Measurements from ENCODE around the gene EFCAB10.
A peak's percentile ranks its signal among the peaks of the same experiment; 100 is the strongest.
"Not testable (repeated sequence)": the region's sequence is repeated elsewhere in the genome, so short reads cannot be mapped to it uniquely, and the experiment has no call there.

Gene EFCAB10

DNA sequence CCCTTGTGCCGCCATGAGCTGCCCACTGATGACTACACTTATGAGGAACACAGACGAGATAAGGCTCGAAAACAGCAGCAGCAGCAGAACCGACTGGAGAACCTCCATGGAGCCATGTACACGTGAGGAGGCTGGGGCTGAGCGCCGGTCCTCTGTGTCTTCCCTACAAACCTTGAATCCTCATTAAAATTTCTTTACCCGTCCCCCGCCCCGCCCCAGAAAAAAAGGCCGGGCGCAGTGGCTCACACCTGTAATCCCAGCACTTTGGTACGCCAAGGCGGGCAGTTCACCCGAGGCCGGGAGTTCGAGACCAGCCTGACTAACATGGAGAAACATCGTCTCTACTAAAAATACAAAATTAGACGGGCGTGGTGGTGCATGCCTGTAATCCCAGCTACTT, 50.7 kb downstream of the EFCAB10 start:
- no peak for DNase-seq (ENCODE audit: low spot score)

DNA sequence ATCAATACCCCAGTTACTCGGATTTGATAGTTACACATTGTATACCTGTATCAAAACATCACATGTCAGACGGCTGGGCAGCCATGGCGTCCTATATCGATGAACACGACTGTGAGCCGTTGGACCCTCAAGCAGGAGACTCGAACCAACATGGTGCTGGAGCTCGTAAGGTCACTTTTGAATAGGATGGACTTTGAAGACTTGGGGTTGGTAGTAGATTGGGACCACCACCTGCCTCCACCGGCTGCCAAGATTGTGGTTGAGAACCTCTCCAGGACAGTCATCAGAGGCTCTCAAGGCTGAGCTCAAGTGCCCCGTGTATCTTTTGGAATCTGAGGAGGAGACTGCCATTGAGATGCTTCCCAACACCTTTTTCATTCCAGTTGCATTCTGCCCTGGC, 51.2 kb downstream of the EFCAB10 start:
- no peak for DNase-seq (ENCODE audit: low spot score)

DNA sequence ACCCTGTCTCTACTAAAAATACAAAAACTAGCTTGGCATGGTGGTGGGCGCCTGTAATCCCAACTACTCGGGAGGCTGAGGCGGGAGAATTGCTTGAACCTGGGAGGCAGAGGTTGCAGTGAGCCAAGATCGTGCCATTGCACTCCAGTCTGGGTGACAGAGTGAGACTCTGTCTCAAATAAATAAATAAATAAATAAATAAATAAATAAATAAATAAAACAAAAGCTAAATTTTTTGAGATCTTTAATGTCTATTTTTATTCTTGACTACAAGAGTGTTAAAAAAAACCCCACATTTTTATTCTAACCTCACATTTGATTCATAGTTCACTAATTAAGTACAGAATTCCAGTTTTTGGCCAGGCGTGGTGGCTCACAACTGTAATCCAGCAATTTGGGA, 53.6 kb downstream of the EFCAB10 start:
- DNase-seq (ENCODE audit: low spot score), result not testable (repeated sequence)

DNA sequence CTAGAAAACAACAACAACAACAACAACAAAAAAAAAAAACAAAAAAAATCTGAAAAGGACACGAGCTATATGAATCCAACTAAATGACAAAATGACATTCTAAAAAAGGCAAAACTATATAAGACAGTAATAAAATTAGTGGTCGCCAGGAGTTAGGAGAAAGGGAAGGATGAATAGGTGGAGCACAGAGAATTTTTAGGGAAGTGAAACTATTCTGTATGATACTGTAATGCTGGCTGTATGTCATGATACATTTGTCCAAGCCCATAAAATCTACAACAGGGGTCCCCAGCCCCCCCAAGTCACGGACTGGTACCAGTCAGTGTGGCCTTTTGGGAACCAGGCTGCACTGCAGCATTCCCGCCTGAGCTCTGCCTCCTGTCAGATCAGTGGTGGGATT, 56.5 kb downstream of the EFCAB10 start:
- DNase-seq (ENCODE audit: low spot score), result no peak

DNA sequence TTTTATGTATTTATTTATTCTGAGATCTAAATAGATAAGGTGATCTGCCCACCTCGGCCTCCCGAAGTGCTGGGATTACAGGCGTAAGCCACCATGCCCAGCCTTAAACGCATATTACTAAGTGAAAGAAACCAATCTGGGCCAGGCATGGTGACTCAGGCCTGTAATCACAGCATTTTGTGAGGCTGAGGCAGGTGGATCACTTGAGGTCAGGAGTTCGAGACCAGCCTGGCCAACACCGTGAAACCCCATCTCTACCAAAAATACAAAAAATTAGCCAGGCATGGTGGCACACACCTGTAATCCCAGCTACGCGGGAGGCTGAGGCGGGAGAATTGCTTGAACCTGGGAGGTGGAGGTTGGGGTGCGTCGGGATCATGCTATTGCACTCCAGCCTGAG, 56.9 kb downstream of the EFCAB10 start:
- DNase-seq (ENCODE audit: low spot score), result not testable (repeated sequence)

DNA sequence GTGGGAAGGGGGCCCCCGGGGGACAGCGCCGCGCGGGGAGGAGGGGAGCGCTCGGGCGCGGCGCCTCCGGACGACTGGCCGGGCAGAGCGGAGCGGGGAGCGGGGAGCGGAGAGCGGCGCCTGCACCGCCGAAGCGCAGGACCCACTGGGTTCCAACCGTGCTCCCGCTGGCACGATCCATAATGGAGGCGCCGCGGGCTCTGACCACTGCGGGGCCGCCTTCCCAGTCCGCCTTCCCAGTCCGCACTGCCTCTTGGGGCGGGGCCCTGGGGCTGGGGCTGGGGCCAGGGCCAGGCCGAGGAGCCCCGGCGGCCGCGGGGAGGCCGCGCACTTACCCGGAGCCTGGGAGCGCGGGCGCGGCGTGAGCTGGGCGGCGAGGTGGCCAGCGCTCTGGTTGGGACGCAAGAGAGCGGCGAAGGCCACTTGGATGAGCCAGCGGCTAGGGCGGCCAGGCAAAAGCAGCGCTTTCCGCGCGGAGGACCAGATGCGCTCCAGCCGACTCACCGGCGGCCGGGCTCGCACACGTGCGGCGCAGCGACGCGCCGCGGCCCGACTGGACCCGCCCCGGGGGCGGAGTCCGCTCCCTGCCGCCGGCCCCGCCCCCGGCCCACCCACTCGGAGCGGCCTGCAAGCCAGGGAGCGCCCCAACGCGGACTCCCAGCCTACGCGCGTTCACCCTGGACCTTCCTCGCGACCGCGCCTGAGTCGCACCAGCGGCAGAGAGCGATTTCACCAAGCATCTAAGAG, 59.4 kb downstream of the EFCAB10 start, which contains the start of gene PUS7:
Gene PUS7, minus strand, starts transcription at position 555 of the 747 bp plus-strand sequence. CDS start 13,759 bp downstream, outside the sequence.
- DNase-seq (ENCODE audit: low spot score), result peak; percentile 92

DNA sequence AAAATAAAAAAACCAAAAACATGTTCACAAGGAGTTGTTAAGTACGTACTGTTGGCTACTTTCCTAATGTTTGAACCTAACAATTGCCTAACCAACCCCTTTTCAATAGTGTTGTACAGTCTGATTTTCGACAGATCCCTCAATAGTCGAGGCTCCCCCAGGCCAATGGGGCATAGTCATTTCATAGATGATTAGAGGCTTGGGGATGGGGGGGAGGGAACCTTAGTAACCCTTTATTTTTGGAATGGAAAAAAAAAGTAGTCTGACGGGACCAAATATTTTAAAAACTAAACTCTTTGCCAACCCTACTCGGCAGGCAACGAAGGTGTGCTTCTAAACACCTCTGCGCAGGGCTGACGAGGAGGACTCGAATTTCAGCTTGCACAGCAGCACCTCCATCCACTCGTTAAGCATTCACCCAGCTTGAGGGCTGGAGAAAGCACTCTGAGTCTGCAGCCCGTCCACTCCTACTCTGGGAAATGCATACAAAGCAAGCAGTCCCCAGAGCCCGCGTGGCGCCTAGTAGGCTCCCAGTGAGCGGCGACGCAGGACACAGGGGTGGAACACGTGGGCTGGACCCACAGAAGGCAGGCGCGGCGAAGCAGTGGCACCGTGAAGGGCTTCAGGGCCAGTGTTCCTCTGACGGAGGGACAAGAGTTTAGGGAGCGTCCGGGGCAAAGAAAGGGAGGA, 60.1 kb downstream of the EFCAB10 start:
- DNase-seq (ENCODE audit: low spot score), result peak; percentile 74

DNA sequence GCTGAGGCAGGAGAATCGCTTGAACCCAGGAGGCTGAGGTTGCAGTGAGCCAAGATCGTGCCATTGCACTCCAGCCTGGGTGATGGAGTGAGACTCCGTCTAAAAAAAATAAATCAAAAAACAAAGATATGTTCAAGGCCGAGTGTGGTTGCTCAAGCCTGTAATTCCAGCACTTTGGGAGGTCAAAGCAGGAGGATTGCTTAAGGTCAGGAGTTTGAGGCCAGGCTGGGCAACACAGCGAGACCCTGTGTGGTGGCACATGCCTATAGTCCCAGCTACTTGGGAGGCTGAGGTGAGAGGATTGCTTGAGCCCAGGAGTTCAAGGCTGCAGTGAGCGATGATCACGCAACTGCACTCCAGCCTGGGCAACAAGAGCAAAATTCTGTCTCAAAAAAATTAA, 60.7 kb downstream of the EFCAB10 start:
- DNase-seq (ENCODE audit: low spot score), result not testable (repeated sequence)

DNA sequence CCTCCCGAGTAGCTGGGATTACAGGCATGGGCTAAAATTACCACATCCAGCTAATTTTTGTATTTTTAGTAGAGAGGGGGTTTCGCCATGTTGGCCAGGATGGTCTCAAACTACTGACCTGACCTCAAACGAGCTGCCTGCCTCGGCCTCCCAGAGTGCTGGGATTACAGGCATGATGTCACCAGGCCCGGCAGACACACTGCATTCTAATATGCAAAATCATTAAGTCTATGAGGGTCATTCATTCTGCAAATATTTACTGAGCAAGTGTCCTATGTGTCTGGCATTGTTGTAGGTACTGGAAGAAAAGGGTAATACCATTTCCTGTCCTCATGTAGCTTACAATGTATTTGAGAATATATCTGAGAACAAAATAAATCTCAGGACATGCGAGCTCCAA, 61.9 kb downstream of the EFCAB10 start:
- DNase-seq (ENCODE audit: low spot score), result peak; percentile 6

DNA sequence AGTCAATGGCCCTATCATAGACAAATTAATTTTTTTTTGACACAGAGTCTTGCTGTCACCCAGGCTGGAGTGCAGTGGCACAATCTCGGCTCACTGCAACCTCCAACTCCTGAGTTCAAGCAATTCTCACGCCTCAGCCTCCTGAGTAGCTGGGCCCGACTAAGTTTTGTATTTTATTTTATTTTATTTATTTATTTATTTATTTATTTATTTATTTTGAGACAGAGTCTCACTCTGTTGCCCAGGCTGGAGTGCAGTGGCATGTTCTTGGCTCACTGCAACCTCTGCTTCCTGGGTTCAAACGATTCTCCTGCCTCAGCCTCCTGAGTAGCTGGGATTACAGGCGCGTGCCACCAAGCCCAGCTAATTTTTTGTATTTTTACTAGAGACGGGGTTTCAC, 65.7 kb downstream of the EFCAB10 start:
- not testable (repeated sequence) for DNase-seq (ENCODE audit: low spot score)
